Pancreas (tissue), 10 donors: ENCODE data around the gene ERAL1. TPM values are rescaled to one million over a fixed set of nuclear protein-coding genes. Genes with fewer than 3 reads are reported as not detected.
"Not testable (repeated sequence)": the region's sequence is repeated elsewhere in the genome, so short reads cannot be mapped to it uniquely, and the experiment has no call there.

ENCODE experiments used
- ATAC-seq, 4 donors: fragments of 200-7000 bp; cut with Tn5 transposase; one replicate each; pipeline versions ENCODE4 v1.8.0 to v1.9.1; 2020; ENCODE audit warnings: mild to moderate bottlenecking in 4 of 4, moderate library complexity in 4 of 4
- DNase-seq, 6 donors: peaks; one replicate each; pipeline ENCODE4 v3.0.0-alpha.2; 2020
- FAIRE-seq: peaks from 2 replicates; lab custom pipeline; 2012; peaks lifted over from hg19 to GRCh38; lab: Jason Lieb, UNC
- H3K27ac ChIP-seq, 4 donors: fragments of 200-600 bp; sonication (generic); 1 replicate in 3 of 4; 2 replicates in 1 of 4; pipeline versions ENCODE4 v1.5.0 to v1.8.0; 2020
- H3K27me3 ChIP-seq, 4 donors: fragments of 200-600 bp; one replicate each; pipeline ENCODE4 v1.8.0; 2021
- H3K36me3 ChIP-seq, 3 donors: fragments of 200-600 bp; sonication (generic) in 1 of 3; one replicate each; pipeline versions ENCODE4 v1.5.0 to v1.8.0; 2020 to 2021
- H3K4me1 ChIP-seq, 3 donors: fragments of 200-600 bp; one replicate each; pipeline ENCODE4 v1.8.0; 2021
- H3K4me3 ChIP-seq, 4 donors: fragments of 200-600 bp; sonication (generic) in 2 of 4; one replicate each; pipeline versions ENCODE4 v1.5.0 to v1.8.0; 2020 to 2021
- H3K9me3 ChIP-seq, 4 donors: fragments of 200-600 bp; one replicate each; pipeline ENCODE4 v1.8.0; 2021
- WGBS, 2 donors: extraction: QIAGEN DNeasy Blood & Tissue Kit; methylation state at CpG; one replicate each; pipeline ENCODE4 v1.1.7; 2013; 5-methylcytosine and 5-hydroxymethylcytosine counted together
- intact Hi-C, 3 donors: fragments of 100-400 bp; cut with DNase I; formaldehyde crosslinking; loops; one replicate each; pipeline versions ENCODE4 v1.11.1 to v1.14.2; 2022
- polyA plus RNA-seq, 2 donors: library from polyadenylated mRNA; stranded (reverse); fragments of 200-250 nt; gene quantifications; one replicate each; pipeline ENCODE4 v1.2.3, GENCODE V29; 2013
- total RNA-seq, 6 donors: library from RNA; stranded (reverse); fragmentation: NEBNext Ultra II Directional in 4 of 6; extraction: Animal tissue kit (Norgen Biotek cat#: 25700) in 4 of 6; gene quantifications; one replicate each; pipeline versions ENCODE4 v1.2.1 to v1.2.4, GENCODE V29; 2021 to 2023
- TF ChIP-seq, protein P1 (sequence below), 4 donors: fragments of 200-600 bp; sonication (generic) in 3 of 4; IDR thresholded peaks; one replicate each; pipeline versions ENCODE4 v1.5.0 to v1.8.0; 2021; ENCODE audit warnings: antibody characterized with exemption in 4 of 4
- donor health status: healthy with polysubstance abuse.
- donor health status: DM: no; HTN: no; CAD: no; lungs with moderate emphysema.
- donor health status: DM: no; HTN: no; CAD: no.
- donor health status: control.
- donor health status: control.
- donor health status: Bipolar disorder and iron deficiency.
- donor health status: DM: yes; HTN: yes; CAD: no.
- donor health status: DM: no; HTN: no; CAD: no.
- donor health status: DM: no; HTN: no; CAD: no.
- donor health status: DM: yes; HTN: yes; CAD: no.

ERAL1 gene
- total and polyA plus RNA-seq, 8 donors = 11.7 to 36.8 (median 17.1) TPM

DNA sequence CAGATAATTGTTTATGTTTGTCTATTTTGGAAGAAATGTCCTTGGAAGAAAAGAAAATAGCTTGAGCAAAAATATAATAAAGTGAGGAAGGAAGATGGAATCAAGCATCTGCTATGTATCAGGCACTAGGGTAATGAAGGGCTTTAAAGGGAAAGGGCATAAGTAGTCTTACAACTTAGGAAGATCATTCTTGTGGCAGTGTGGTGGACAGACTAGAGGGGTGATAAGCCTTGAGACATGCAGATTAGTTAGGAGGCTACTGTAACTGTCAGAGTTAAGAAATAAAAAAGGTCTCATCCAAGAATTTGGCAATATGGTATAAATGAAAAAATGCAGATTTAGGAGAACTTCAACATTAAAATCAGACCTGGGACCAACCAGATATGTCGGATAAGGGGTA, 27.1 kb upstream of the ERAL1 start:
- Histone ChIP-seq H3K27me3 (no peaks in the 10 kb centered on the region), H3K4me3 (no peak overlapping the region), H3K36me3 (no peaks in the 10 kb centered on the region), H3K4me1 (no peaks in the 10 kb centered on the region), H3K27ac (no peak overlapping the region), H3K9me3 (no peaks in the 10 kb centered on the region)
- no peak for ATAC-seq
- FAIRE-seq = no peak
- WGBS, 2 donors = 95 to 97% methylated on average over 1 of the region's 1 CpG
- intact Hi-C loops = no loop called here
- no peak for DNase-seq
- TF ChIP-seq, protein P1, sequence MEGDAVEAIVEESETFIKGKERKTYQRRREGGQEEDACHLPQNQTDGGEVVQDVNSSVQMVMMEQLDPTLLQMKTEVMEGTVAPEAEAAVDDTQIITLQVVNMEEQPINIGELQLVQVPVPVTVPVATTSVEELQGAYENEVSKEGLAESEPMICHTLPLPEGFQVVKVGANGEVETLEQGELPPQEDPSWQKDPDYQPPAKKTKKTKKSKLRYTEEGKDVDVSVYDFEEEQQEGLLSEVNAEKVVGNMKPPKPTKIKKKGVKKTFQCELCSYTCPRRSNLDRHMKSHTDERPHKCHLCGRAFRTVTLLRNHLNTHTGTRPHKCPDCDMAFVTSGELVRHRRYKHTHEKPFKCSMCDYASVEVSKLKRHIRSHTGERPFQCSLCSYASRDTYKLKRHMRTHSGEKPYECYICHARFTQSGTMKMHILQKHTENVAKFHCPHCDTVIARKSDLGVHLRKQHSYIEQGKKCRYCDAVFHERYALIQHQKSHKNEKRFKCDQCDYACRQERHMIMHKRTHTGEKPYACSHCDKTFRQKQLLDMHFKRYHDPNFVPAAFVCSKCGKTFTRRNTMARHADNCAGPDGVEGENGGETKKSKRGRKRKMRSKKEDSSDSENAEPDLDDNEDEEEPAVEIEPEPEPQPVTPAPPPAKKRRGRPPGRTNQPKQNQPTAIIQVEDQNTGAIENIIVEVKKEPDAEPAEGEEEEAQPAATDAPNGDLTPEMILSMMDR (IDR thresholded peaks at IDR 0.05) = no peak

DNA sequence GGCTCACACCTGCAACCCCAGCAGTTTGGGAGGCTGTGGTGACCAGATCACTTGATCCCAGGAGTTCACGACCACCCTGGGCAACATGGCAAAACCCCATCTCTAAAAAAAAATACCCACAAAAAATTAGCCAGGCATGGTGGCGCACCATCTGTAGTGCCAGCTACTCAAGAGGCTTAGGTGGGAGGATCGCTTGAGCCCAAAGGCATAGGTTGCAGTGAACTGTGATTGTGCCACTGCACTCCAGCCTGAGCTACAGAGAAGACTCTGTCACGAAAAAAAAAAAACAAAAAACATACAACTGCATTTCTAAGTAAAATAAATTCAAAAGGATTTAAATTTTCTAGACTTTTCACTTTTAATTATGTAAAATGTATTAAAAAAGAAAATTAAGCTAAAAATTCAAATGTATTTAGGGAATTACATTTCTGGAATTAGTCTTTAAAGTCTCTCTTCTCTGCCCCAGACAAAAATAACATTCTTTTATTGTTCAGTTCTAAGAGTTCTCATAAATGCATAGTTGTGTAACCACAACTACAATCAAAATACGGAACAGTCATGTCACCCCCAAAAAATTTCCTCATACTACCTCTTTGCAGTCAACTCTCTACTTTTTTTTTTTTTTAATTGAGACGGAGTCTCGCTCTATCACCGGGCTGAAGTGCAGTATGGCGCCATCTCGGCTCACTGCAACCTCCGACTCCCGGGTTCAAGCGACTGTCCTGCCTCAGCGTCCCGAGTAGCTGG, 26.3 kb upstream of the ERAL1 start:
- Histone ChIP-seq H3K27me3 (no peaks in the 10 kb centered on the region), H3K9me3 (no peaks in the 10 kb centered on the region), H3K36me3 (no peaks in the 10 kb centered on the region), H3K4me3 (no peak overlapping the region), H3K27ac (no peak overlapping the region), H3K4me1 (no peaks in the 10 kb centered on the region)
- 93 to 95% methylated on average over 15 of the region's 15 CpGs for WGBS, 2 donors
- intact Hi-C loops = no loop called here
- no peak for ATAC-seq
- TF ChIP-seq, protein P1 (IDR thresholded peaks at IDR 0.05) = no peak
- no peak for FAIRE-seq
- DNase-seq = peak in 1 of 6 donors; percentile 10

DNA sequence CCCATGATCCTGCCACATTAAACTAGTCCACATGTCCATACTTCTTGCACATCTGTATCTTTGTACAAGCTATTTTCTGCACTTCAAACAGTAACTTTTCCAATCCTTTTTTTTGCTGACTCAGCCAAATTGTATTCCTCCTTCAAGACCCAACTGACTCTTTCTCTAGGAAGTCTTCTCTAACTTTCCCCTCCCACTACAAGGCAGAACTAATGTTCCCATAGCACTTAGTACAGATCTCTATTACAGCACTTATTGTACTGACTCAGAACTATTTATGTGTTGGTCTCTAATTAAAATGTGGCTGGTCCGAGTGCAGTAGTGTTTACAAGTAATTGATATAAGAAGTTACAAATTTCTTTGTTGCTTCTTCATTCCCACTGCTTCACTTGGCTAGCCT, 20.4 kb upstream of the ERAL1 start:
- WGBS, 2 donors = 97 to 98% methylated on average over 1 of the region's 1 CpG
- no peaks in the 10 kb centered on the region for H3K9me3 ChIP-seq
- H3K27me3 ChIP-seq = no peaks in the 10 kb centered on the region
- intact Hi-C loops = no loop called here
- H3K4me3 ChIP-seq = no peak overlapping the region
- no peaks in the 10 kb centered on the region for H3K36me3 ChIP-seq
- ATAC-seq = no peak
- no peak overlapping the region for H3K27ac ChIP-seq
- H3K4me1 ChIP-seq = no peaks in the 10 kb centered on the region
- no peak for FAIRE-seq
- no peak for DNase-seq
- TF ChIP-seq, protein P1 (IDR thresholded peaks at IDR 0.05) = no peak

DNA sequence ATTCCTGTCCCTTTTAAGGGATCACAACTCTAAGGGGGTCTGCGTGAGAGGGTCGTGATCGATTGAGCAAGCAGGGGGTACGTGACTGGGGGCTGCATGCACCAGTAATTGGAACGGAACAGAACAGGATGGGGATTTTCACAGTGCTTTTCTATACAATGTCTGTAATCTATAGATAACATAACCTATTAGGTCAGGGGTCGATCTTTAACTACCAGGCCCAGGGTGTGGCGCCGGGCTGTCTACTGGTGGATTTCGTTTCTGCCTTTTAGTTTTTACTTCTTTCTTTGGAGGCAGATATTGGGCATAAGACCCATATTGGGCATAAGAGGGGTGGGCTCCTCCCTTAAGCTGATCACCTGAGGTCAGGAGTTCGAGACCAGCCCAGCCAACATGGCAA, 18.3 kb upstream of the ERAL1 start:
- H3K4me3 ChIP-seq, H3K4me1 ChIP-seq, FAIRE-seq, intact Hi-C loops, H3K27me3 ChIP-seq, H3K36me3 ChIP-seq, H3K9me3 ChIP-seq, H3K27ac ChIP-seq, ATAC-seq: not testable (repeated sequence)
- DNase-seq = peak in 1 of 6 donors; percentile 7
- WGBS, 2 donors = 89 to 91% methylated on average over 10 of the region's 10 CpGs

DNA sequence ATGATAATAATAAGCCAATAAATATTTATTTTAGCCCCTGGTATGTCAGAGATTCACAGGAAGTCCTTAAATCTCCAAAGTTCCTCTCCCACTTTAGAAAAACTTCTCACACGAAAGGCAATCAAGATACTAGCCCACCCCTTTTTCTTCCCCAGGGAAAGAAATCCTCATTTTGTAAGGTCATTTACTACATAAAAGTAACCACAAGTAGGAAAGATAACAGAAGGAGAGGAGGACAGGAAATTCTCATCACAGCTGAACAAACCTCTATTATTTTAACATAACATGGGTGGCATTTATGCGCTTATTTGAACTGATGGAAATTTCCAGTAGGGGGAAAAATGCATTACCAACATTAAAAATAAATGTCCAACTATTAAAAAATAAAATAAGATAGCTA, 15.6 kb upstream of the ERAL1 start:
- 88 to 89% methylated on average over 2 of the region's 2 CpGs for WGBS, 2 donors
- Histone ChIP-seq H3K4me1 (peaks cover 0 to 6% (median 0%) of the 10 kb centered on the region in 3 donors), H3K36me3 (no peaks in the 10 kb centered on the region), H3K9me3 (no peaks in the 10 kb centered on the region), H3K27me3 (no peaks in the 10 kb centered on the region), H3K4me3 (no peak overlapping the region), H3K27ac (no peak overlapping the region)
- ATAC-seq (no peak), DNase-seq (no peak), FAIRE-seq (no peak)
- intact Hi-C loops = no loop called here
- TF ChIP-seq, protein P1 (IDR thresholded peaks at IDR 0.05) = no peak
